B cell (primary cell): ENCODE measurements around the gene TPCN1. TPM values are rescaled to one million over a fixed set of nuclear protein-coding genes. Genes with fewer than 3 reads are reported as not detected.

Source experiments
- ATAC-seq: fragments of 200-7000 bp; cut with Tn5 transposase; one replicate; pipeline ENCODE4 v1.10.0; 2021; ENCODE audit warnings: low read depth, mild to moderate bottlenecking, moderate number of reproducible peaks, moderate library complexity
- CTCF ChIA-PET: fragments of 350-600 bp; sonication (Branson Sonifier 250); formaldehyde crosslinking; loops from one replicate; lab custom pipeline; 2021; ENCODE audit warnings: antibody characterized with exemption, inconsistent platforms; lab: Charles Lee
- POLR2A ChIA-PET: fragments of 350-600 bp; sonication (Branson Sonifier 250); formaldehyde crosslinking; loops from one replicate; lab custom pipeline; 2021; ENCODE audit warnings: antibody characterized with exemption; lab: Charles Lee
- DNase-seq: peaks from one replicate; pipeline ENCODE4 v3.0.0; 2013
- H2AFZ ChIP-seq: 2 replicates; pipeline ENCODE4 v1.6.1; 2012; ENCODE audit warnings: mild to moderate bottlenecking, low read depth, low read length; ENCODE audit not compliant: insufficient read depth, poor library complexity, severe bottlenecking
- H3K27ac ChIP-seq, 2 donors: 1 replicate in 1 of 2; 2 replicates in 1 of 2; pipeline ENCODE4 v1.5.1; 2012 to 2013; ENCODE audit warnings: low read length in 2 of 2, mild to moderate bottlenecking in 2 of 2, moderate library complexity in 1 of 2
- H3K27me3 ChIP-seq, 4 experiments: fragments of 200-600 bp in 1 of 4; sonication (generic) in 1 of 4; replicated peaks in 1 of 4; 1 replicate in 2 of 4; 2 replicates in 2 of 4; pipeline versions ENCODE4 v1.6.1 to v1.7.0; 2013 to 2016; ENCODE audit warnings: low read length in 3 of 4, mild to moderate bottlenecking in 2 of 4, mixed read lengths in 1 of 4, moderate library complexity in 1 of 4; ENCODE audit not compliant: insufficient read depth in 4 of 4, control insufficient read depth in 3 of 4; ENCODE audit errors: control extremely low read depth in 1 of 4
- H3K36me3 ChIP-seq, 2 experiments: replicated peaks in 1 of 2; 1 replicate in 1 of 2; 2 replicates in 1 of 2; pipeline versions ENCODE4 v1.6.1 to v1.7.1; 2013; ENCODE audit warnings: low read length in 1 of 2; ENCODE audit not compliant: insufficient read depth in 2 of 2, control insufficient read depth in 1 of 2; ENCODE audit errors: control extremely low read depth in 1 of 2, extremely low read depth in 1 of 2
- H3K4me1 ChIP-seq, 2 donors: fragments of 200-600 bp in 1 of 2; sonication (generic) in 1 of 2; 1 replicate in 1 of 2; 2 replicates in 1 of 2; pipeline versions ENCODE4 v1.5.1 to v1.6.1; 2013 to 2017; ENCODE audit warnings: low read length in 2 of 2; ENCODE audit not compliant: control insufficient read depth in 2 of 2, insufficient read depth in 2 of 2
- H3K4me2 ChIP-seq: replicated peaks from 2 replicates; pipeline ENCODE3; 2012; ENCODE audit warnings: mild to moderate bottlenecking, low read depth, low read length; ENCODE audit not compliant: poor library complexity, severe bottlenecking
- H3K4me3 ChIP-seq, 5 experiments: fragments of 200-600 bp in 1 of 5; sonication (generic) in 1 of 5; 1 replicate in 3 of 5; 2 replicates in 2 of 5; pipeline versions ENCODE4 v1.5.1 to v1.7.0; 2011 to 2016; ENCODE audit warnings: low read length in 4 of 5, mild to moderate bottlenecking in 4 of 5, low read depth in 2 of 5, control low read depth in 1 of 5, moderate library complexity in 1 of 5; ENCODE audit not compliant: insufficient read depth in 1 of 5; ENCODE audit errors: control extremely low read depth in 1 of 5, extremely low read depth in 1 of 5
- H3K79me2 ChIP-seq: fragments of 200-600 bp; sonication (generic); one replicate; pipeline ENCODE4 v1.6.0; 2016; ENCODE audit warnings: low read length; ENCODE audit not compliant: control insufficient read depth, insufficient read depth
- H3K9ac ChIP-seq: fragments of 200-600 bp; sonication (generic); 2 replicates; pipeline ENCODE4 v1.6.1; 2017; ENCODE audit warnings: mild to moderate bottlenecking, low read length, moderate library complexity
- H3K9me3 ChIP-seq, 3 donors: one replicate each; pipeline versions ENCODE4 v1.6.1 to v1.7.1; 2013; ENCODE audit warnings: low read length in 2 of 3; ENCODE audit not compliant: control insufficient read depth in 2 of 3, insufficient read depth in 1 of 3; ENCODE audit errors: control extremely low read depth in 1 of 3
- H4K20me1 ChIP-seq: 2 replicates; pipeline ENCODE4 v1.6.0; 2012; ENCODE audit warnings: mild to moderate bottlenecking, low read length; ENCODE audit not compliant: insufficient read depth, control insufficient read depth, poor library complexity, severe bottlenecking
- H3K27ac Mint-ChIP-seq: one replicate; pipeline ENCODE4 v1.8.0; 2021; ENCODE audit warnings: mixed read lengths
- H3K27me3 Mint-ChIP-seq: one replicate; pipeline ENCODE4 v1.8.0; 2021; ENCODE audit warnings: mixed read lengths
- H3K4me1 Mint-ChIP-seq: one replicate; pipeline ENCODE4 v1.8.0; 2021; ENCODE audit warnings: mixed read lengths
- H3K4me3 Mint-ChIP-seq: one replicate; pipeline ENCODE4 v1.8.0; 2021; ENCODE audit warnings: mixed read lengths
- H3K9me3 Mint-ChIP-seq: one replicate; pipeline ENCODE4 v1.8.0; 2022; ENCODE audit warnings: mixed read lengths; ENCODE audit not compliant: insufficient read depth
- EZH2 ChIP-seq: IDR thresholded peaks from 2 replicates; pipeline ENCODE4 v1.6.1; 2012; ENCODE audit warnings: borderline replicate concordance, low read depth, mild to moderate bottlenecking, moderate library complexity, low read length; ENCODE audit not compliant: insufficient read depth, poor library complexity, severe bottlenecking
- WGBS: methylation state at CpG from one replicate; pipeline ENCODE4 v1.1.5; 2013; ENCODE audit warnings: missing lambda C conversion rate; ENCODE audit not compliant: insufficient coverage; 5-methylcytosine and 5-hydroxymethylcytosine counted together
- intact Hi-C: fragments of 100-400 bp; cut with micrococcal nuclease; formaldehyde crosslinking; loops from one replicate; pipeline ENCODE4 v1.10.0; 2022
- polyA plus RNA-seq: library from polyadenylated mRNA; depleted of rRNA; stranded (reverse); fragments of >200 nt; gene quantifications from 2 replicates; pipeline ENCODE4 v1.2.3, GENCODE V29; 2012
- total RNA-seq, 2 donors: library from RNA; stranded (reverse); fragments of 120-200 nt in 1 of 2; gene quantifications; 1 replicate in 1 of 2; 2 replicates in 1 of 2; pipeline versions ENCODE4 v1.2.3 to v1.2.4, GENCODE V29; 2013 to 2022
- TF ChIP-seq, protein P1 (sequence below): fragments of 200-600 bp; IDR thresholded peaks from one replicate; pipeline ENCODE4 v1.8.0; 2022; ENCODE audit warnings: antibody characterized with exemption, mild to moderate bottlenecking

The TPCN1 gene
- total and polyA plus RNA-seq, 2 donors (not counting 1 experiment from before 2014, with no cell fraction given), result 80.8 to 258 TPM

DNA sequence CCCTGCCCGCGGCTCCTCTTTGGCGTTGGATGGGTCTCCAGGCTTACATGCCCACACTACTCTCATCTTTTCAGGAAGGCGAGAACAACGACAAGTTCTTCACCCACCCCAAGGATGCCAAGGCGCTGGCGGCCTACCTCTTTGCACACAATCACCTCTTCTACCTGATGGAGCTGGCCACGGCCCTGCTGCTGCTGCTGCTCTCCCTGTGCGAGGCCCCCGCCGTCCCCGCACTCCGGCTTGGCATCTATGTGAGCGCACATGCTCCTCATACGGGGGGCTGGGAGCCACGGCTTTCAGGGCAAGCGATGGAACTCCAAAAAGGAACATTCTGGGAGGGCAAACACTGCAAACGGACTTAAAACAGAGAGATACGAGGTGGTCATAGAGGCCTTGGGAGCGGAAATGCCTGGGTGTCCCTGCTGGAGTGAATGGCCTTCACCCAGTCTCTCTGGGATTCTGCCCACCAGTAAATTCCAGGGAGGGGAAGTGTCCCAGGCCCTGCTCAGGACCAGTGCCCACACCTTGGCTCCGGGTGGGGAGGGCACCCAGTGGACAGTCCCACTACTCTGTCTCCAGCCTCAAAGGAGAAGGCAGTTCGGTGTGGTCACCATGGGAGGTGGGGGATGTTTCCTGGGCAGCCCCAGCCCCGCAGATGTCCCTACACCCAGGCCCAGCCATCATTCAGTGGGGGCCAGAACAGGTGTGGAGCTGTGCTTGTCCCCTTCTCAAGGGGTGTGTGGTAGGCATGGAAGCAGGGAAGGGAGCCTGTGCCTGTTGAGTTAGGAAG is 45.0 kb downstream of the TPCN1 start:
- H3K9me3 Mint-ChIP-seq, result no peaks in the 10 kb centered on the region
- Histone ChIP-seq H3K9ac (no peak overlapping the region), H3K36me3 (peaks cover 5 to 55% of the 10 kb centered on the region in 2 experiments), H2AFZ (no peak overlapping the region), H3K27ac (no peak overlapping the region), H3K4me3 (no peak overlapping the region), H3K79me2 (peaks cover 5% of the 10 kb centered on the region), H3K4me2 (no peak overlapping the region), H4K20me1 (no peaks in the 10 kb centered on the region), H3K9me3 (no peaks in the 10 kb centered on the region), H3K27me3 (no peaks in the 10 kb centered on the region), H3K4me1 (peaks cover 10 to 12% of the 10 kb centered on the region in 2 donors)
- no peak overlapping the region for H3K27ac Mint-ChIP-seq
- intact Hi-C loops, result no loop called here
- CTCF ChIA-PET, result no interaction called here
- no peaks in the 10 kb centered on the region for H3K27me3 Mint-ChIP-seq
- 98% methylated on average over 21 of the region's 23 CpGs for WGBS
- POLR2A ChIA-PET, result no interaction called here
- TF ChIP-seq, protein P1, sequence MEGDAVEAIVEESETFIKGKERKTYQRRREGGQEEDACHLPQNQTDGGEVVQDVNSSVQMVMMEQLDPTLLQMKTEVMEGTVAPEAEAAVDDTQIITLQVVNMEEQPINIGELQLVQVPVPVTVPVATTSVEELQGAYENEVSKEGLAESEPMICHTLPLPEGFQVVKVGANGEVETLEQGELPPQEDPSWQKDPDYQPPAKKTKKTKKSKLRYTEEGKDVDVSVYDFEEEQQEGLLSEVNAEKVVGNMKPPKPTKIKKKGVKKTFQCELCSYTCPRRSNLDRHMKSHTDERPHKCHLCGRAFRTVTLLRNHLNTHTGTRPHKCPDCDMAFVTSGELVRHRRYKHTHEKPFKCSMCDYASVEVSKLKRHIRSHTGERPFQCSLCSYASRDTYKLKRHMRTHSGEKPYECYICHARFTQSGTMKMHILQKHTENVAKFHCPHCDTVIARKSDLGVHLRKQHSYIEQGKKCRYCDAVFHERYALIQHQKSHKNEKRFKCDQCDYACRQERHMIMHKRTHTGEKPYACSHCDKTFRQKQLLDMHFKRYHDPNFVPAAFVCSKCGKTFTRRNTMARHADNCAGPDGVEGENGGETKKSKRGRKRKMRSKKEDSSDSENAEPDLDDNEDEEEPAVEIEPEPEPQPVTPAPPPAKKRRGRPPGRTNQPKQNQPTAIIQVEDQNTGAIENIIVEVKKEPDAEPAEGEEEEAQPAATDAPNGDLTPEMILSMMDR, result no peak
- no peak for TF ChIP-seq EZH2
- ATAC-seq (no peak), DNase-seq (no peak)
- H3K4me1 Mint-ChIP-seq, result peaks cover 7% of the 10 kb centered on the region
- no peak overlapping the region for H3K4me3 Mint-ChIP-seq

- intact Hi-C loops, result no loop called here
- H3K9me3 ChIP-seq, result no peaks in the 10 kb centered on the region
- ChIA-PET POLR2A (no interaction called here), CTCF (interaction anchor here (0.5 kb wide), 1 partner anchor 62 kb away, joined by 3 read pairs; no protein-coding TSS in a partner anchor)
- no peak overlapping the region for H3K9ac ChIP-seq
- TF ChIP-seq EZH2, result no peak
- TF ChIP-seq, protein P1, result no peak
- Mint-ChIP-seq H3K4me3 (no peak overlapping the region), H3K27ac (no peak overlapping the region), H3K4me1 (no peaks in the 10 kb centered on the region), H3K9me3 (no peaks in the 10 kb centered on the region), H3K27me3 (no peaks in the 10 kb centered on the region)
- H3K36me3 ChIP-seq, result peaks cover 2 to 60% of the 10 kb centered on the region in 2 experiments
- H3K4me2 ChIP-seq, result no peak overlapping the region
- no peak overlapping the region for H3K27ac ChIP-seq
- no peak overlapping the region for H2AFZ ChIP-seq
- H3K4me3 ChIP-seq, result no peak overlapping the region
- ATAC-seq (no peak), DNase-seq (no peak)
- H4K20me1 ChIP-seq, result no peaks in the 10 kb centered on the region
- H3K79me2 ChIP-seq, result peaks cover 3% of the 10 kb centered on the region
- WGBS, result 97% methylated on average over 6 of the region's 7 CpGs
- H3K27me3 ChIP-seq, result no peaks in the 10 kb centered on the region
- H3K4me1 ChIP-seq, result peaks cover 0 to under 1% of the 10 kb centered on the region in 2 donors
Measured at GRCh38 chr12:113267621-113268020, 46.4 kb downstream of the TPCN1 start.
